ENCODE results near the gene CACNA1C.

GRCh38 chr12:2297004-2297403, 244.2 kb downstream of the CACNA1C start:
- TF ChIP-seq CTCF (IDR thresholded peaks at IDR 0.05) (no peak), POLR2A (IDR thresholded peaks at IDR 0.05) (no peak)

All from suprapubic skin (tissue), 3 donors.